Lung microvascular endothelial cell (primary cell): Measurements from ENCODE around the gene RGS7. TPM values are rescaled to one million over a fixed set of nuclear protein-coding genes. Genes with fewer than 3 reads are reported as not detected.
"Not testable (repeated sequence)": the region's sequence is repeated elsewhere in the genome, so short reads cannot be mapped to it uniquely, and the experiment has no call there.

Source experiments
- DNase-seq, 2 donors: peaks; one replicate each; pipeline versions ENCODE4 v3.0.0 to v3.0.0-alpha.2; 2010; ENCODE audit warnings: low read depth in 2 of 2
- total RNA-seq: library from RNA; depleted of rRNA; stranded (reverse); fragments of >200 nt; gene quantifications from 2 replicates; pipeline ENCODE4 v1.2.1, GENCODE V29; 2014

The RGS7 gene
- total RNA-seq, 1 donor from 2014 or later = under 0.01 TPM

DNA sequence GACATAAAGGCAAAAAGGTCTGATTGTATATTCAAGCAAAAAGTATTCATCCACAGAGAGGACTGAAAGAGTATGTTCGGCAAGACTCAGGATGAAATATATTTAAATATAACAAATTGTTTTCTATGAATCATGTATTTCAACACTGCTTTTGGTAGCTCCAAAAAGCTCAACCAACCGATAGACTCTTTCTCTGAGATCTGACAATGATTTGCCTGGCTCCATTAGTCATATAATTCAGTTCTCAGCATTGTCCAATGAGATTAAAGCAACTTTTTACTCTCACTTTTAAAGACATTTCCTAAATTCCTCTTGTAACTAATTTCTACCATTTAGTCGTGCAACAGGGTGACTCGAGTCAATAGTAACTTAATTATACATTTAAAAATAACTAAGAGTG, 426.0 kb downstream of the RGS7 start:
- DNase-seq = no peak

DNA sequence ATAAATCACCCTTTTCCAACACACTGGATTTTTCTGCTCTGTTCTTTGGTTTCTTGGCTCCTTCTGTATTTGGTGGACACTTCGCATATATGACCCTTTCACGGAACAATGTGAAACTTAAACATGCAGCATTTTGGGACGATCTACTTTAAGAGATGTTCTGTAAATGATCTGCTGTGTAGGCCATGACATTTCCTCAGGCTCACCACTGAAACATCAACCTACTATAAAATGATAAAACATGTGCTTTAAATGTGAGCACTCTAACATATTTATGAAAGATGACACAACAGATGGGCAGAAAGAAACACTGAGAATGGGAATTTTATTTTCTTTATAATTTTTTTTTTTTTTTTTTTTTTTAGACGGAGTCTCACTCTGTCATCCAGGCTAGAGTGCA, 428.7 kb downstream of the RGS7 start:
- DNase-seq = no peak

DNA sequence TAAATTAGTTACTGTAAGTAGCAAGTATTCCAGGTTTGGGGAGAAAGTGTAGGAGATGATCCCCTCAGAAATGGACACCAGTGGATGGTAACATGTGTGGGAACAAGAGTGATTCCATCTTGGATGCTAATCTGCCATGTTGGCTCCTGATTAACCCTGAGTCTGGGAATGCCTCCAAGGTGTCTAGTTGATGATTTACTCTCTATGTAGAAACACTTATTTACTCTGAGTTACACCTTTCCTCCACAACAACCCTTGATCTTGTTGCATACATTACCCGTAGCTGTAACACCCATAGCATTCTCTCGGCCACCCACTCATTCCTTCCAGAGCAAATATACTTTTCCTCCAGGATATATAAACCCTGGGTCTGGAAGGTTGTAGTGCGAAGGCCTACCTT, 429.2 kb downstream of the RGS7 start:
- no peak for DNase-seq

DNA sequence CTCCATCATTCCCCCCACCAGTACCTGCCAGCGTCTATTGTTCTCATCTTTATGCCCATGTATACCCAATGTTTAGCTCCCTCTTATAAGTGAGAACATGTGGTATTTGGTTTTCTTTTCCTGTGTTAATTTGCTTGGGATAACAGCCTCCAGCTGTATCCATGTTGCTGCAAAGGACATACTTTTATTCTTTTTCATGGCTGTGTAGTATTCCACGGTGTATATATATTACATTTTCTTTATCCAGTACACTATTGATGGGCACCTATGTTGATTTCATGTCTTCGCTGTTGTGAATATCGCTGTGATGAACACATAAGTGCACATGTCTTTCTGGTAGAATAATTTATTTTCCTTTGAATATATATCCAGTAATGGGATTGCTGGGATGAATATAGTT, 431.7 kb downstream of the RGS7 start:
- no peak for DNase-seq

DNA sequence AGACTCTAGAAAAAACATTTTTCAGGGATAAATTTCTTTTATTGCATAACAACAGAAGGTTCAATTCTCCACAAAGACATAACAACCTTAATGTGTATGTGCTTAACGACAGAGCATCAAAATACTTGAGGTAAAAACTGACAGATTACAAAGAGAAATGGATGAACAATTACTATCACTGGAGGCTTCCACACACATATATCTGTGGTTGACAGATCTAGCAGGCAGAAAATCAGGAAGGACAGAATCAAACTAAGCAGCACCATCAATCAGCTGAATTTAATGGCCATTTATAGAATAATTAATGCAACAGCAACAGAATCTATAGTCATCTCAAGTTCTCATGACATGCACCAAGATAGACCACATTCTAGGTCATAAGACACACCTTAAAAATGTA, 439.0 kb downstream of the RGS7 start:
- DNase-seq = no peak

DNA sequence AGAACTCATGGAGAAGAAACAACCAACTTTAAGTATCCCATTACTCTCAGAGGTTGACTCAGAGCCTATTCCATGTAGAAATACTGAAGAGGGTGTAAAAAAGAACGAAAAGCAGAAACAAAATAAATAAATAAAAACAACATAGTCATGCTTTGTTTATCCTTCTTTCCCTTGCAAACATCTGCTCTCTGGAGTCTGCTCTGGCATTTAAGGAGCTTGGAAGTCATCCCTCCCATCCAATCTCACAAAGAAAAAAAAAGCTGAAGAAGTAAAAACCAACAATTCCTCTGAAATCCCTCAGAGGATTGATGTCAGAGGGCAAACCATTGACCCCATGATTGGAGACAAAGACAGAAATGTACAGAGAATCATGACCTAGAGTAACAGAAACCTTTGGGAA, 442.5 kb downstream of the RGS7 start:
- DNase-seq = no peak

DNA sequence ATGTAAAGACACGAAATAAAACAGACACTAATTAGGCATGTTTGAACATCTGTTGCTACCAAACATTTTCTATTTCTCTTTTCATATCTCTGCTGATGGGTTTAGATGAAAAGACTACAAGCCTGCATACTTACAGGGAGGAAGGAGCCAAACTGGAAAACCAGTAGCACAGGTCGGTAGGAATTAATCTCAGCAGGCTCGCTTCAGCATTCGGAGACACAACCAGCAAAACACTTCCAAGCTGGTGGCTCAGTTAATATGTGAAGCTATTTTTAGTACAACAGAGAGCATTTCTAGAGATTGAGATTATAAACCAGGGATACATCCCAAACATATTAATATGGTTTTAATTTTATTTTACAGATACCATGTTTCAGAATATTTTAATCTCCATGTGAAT, 444.2 kb downstream of the RGS7 start:
- DNase-seq = no peak

DNA sequence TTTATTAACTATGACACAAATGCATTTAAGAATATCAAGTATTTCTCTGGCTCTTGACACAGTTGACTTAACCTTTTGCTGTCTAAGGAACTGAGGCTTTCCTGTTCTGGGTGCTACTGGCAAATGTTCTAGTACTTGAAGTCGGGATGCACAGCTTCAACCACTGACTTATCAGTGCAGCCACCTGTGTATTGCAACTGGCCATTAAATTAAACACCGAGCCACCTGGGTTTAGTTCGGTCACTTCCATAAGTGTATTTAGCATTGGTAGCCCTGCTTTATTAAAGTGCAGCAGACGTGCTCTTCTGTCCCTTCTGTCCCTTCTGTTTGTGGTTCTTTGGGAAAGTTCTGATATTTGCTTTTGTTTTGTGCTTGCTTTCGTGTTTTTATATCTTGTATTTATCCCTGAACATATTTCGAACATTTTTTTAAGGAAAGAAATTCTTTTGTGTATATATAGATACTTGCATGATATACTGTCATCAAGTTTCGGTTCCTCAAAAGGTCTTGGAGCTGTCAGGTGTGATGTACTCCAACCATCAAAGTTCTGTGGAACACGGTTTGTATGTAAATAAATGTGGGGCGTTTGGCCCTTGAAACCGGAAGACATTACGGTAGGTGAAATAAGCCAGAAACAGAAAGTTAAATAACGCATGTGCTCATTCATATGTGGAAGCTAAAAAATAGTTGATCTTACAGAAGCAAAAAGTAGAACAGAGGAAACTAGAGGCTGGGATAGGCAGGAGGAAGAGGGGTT, 447.1 kb downstream of the RGS7 start:
- DNase-seq = no peak

DNA sequence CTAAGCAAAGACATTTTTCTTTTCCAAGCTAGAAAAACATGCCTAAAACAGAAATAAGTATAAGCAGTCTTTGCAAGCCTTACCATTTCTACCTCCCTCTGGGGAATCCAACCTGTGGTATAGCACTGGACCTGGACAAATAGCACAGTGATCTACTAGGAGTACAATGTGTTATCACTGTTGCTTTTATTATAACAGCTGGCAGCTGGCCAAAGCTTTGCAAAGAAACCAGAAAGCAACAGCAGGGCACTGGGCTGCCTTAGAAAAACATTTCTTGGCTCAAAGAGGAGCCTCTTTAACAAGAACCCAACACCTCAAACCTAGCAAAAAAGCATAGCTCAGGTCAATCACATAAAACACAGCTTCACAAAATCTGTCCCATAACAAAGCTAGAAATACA, 450.5 kb downstream of the RGS7 start:
- peak; percentile 20 to 51 for DNase-seq

DNA sequence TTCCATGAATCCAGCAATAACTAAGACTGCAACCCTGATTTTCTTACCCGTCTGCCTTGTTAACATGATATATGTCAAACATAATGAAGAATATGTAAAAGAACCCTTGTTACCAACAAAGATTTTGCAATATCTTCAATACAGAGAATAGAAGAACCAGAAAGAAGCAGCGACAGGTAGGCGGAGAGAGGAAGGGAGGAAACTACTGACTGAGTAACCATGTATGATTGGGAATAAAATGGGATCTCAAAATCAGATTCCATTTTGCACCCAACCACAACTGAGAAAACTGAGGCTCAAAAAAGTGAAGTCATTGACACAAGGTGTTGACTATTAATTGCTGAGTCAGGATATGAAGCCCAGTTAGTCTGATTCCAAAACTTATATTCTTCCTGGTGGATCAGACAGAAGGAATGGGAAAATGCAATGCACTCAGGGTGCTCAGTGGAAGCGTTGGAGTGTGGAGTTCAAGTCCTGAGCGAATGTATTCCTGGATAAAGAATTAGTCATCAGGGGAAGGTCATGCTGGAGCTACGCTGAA, 451.7 kb downstream of the RGS7 start:
- no peak for DNase-seq

DNA sequence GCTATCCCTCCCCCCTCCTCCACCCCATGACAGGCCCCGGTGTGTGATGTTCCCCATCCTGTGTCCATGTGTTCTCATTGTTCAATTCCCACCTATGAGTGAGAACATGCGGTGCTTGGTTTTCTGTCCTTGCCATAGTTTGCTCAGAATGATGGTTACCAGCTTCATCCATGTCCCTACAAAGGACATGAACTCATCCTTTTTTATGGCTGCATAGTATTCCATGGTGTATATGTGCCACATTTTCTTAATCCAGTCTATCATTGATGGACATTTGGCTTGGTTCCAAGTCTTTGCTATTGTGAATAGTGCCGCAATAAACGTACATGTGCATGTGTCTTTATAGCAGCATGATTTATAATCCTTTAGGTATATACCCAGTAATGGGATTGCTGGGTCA, 461.6 kb downstream of the RGS7 start:
- DNase-seq = not testable (repeated sequence)

DNA sequence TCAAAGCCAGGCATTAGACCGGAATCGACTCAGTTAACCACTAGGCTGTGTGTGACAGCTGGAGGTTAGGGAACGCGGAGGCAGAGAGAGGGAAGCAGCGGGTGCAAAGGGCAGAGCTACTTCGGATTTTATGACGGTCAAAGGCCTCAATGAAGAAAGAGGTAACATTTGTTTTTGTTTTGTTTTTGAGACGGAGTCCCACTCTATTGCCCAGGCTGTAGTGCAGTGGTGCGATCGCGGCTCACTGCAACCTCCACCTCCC, 468.3 kb downstream of the RGS7 start:
- DNase-seq = no peak

DNA sequence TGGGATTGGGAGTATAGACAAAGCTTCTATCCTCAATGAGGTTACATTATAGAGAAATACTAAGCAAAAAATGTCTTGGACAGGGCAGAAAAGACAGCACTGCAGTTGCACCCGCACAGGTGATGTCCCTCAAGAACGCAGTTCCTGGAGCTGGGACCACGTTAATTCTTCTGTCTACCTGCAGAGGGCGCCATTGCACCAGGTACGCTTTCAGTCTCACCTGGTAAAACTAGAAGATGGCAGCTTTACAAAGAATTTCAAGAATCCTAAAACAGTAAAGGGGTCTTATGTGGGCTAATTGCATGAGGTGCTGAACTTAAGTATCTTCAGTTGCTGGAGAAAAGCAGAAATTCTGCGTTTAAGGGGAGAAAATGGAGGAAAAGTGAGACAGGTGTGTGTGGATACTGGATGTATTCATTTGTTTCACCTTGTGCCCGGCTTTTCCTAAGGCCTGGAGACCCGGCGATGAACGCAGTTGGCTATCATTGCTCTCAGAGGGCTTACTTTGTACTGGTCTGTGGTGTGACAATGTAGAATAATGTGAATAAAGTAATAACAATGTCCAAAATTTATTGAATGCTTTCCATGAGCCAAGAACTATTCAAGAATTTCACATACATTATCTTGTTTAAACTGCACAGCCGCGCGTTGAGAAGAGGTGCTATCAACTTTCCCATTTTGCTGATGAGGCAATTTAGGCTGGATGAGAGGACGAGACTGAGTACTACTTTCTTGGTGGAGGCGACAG, 468.8 kb downstream of the RGS7 start:
- peak; percentile 29 to 62 for DNase-seq

DNA sequence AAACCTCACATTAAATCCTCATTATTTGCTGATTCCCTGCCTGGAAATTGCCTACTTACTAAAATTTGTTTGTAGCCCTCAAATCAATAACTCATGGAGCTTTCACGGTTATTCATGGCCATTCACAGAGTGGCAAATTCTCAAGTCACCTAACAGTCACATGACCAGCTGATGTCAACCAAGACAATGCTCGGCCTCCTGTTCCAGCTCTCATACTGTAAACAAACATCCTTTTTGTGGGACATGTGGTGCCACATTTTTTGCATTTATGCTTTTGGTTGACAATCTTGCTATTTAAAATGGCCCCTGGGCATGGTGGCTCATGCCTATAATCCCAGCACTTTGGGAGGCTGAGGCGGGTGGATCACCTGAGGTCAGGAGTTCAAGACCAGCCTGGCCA, 473.5 kb downstream of the RGS7 start:
- DNase-seq = no peak

DNA sequence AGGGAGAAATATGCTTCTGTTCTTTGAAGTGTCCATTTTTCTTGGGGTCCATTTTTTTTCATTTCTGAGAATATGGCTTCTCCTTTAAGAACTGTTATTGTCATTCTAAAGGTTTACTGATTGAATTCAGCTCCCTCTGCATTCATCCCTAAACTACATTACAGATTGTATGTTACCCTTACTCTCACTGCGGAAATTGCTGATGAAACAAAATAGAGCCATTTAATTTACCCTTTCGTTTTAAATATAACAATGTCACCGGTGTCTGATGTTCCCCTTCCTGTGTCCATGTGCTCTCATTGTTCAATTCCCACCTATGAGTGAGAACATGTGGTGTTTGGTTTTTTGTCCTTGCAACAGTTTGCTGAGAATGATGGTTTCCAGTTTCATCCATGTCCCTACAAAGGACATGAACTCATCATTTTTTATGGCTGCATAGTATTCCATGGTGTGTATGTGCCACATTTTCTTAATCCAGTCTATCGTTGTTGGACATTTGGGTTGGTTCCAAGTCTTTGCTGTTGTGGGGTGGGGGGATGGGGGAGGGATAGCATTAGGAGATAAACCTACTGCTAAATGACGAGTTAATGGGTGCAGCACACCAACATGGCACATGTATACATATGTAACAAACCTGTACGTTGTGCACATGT, 474.2 kb downstream of the RGS7 start:
- DNase-seq = not testable (repeated sequence)

DNA sequence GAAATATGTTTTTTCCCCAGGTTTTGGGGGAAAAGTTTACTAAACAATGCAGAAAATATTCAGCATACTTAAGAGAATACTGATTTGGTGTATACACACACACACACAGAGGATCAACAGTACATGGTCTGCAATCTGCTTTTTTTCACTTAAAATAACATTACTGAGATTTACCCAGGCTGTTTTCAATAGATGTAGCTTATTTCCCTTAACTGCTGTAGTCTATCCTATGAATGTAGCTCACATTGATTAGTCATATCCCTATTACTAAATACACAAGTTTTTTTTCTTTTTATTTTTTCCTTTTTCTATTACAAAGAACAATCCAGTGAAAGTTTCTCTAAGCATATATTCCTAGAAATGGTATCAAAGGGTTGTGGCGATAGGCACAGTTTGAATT, 478.4 kb downstream of the RGS7 start:
- DNase-seq = peak; percentile 56 to 69

DNA sequence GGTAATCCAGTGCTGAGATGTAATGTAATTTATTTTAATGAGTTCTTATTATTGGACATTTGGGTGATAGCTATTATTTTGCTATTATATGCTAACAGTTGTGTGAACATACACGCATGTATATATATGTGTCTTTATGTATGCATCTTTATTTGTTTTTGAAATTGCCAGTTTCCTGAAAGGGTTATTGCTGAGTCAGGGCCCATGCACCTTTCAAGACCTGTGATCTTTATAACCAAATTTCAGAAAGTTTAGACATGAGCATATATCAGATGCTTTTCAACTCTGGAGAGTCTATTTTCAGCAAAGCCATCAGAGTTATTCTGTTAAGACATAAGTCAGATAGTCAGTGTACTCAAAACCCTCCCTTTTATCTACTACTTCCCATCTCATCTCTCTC, 479.4 kb downstream of the RGS7 start:
- no peak for DNase-seq

DNA sequence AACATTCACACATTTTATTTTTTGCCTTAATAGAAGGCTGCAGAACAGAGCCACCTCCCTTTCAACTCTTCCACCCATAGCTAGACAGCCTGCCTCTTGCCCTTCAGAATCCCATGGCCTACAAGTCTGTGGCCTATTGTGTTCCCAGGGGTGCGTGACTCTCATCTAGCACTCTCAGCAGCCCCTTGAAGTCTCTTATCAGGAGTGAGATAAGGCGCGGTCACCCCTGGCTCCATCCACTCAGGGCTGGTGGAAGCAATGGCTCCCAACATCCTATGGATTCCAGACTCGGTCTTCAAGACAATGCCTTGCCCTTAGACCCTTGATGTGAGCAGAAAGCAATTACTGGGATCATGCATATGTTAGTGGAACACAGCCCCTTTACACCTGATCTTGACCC, 480.9 kb downstream of the RGS7 start:
- DNase-seq = no peak

DNA sequence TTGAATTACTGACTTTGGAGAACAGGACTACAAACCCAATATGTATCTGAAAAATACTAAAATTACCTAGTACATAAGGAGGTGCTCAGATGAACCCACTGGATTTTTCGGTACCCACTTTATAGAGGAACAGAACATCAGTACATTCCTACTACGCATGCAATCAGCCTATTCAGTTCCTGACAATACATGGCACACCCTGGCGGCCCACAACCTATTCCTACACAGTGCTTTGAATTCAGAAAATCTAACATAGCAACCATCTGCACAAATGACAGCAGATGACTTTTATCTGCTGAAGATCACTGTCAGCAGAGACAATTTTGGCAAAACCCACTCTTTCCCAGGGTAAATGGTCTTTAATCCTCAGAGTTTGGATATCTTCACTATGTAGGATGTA, 487.9 kb downstream of the RGS7 start:
- DNase-seq = no peak

DNA sequence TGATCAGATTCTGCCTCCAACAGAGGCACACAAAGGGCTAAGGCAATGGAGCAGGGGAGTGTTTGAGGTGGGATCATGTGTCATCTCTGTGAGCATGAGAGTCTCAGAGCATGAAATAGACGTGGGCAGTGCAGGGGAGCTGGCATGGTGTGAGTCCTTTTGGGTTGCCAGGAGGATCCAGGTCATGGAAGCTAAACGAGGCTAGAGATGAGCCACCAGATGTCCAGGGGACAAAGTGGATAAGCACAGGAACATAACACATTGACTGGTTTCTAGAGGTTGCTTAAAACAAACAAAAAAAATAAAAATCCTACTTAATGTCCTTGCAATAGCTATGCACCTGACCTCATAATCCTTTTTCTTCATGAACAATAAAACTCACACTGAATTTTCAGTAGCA, 490.3 kb downstream of the RGS7 start:
- no peak for DNase-seq

DNA sequence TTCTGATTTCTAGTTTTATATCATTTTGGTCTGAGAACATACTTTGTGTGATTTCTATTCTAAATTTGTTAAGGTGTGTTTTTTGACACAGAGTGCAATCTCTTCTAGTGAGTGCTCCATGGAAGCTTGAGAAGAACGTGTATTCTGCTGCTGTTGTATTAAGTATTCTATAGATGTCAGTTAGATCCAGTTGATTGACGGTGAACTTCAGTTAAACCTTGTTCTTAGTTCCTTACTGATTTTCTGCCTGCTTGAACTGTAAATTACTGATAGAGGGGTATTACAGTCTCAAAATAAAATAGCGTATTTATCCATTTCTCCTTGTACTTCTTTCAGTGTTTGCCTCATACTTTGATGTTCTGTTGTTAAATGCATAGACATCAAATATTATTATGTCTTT, 497.0 kb downstream of the RGS7 start:
- no peak for DNase-seq

DNA sequence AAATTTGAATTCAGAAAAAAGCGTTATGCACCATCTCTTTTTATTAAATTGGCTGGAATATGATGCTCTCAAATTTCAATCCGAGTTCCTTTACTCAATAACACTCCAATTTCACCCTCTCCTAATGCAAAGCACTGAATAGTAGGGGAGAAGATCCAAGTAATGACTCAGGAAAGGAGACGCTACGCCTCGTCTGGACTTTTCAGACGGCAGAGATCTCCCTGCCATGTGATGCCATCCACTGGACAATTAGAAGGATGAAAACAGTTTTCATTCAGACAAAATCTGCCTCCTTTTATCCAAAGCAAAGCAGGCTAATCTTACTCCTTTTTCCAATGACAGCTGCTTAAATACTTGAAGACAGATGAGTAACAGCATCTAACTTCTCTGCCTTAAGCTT, 502.6 kb downstream of the RGS7 start:
- DNase-seq = peak in 1 of 2 donors; percentile 35

DNA sequence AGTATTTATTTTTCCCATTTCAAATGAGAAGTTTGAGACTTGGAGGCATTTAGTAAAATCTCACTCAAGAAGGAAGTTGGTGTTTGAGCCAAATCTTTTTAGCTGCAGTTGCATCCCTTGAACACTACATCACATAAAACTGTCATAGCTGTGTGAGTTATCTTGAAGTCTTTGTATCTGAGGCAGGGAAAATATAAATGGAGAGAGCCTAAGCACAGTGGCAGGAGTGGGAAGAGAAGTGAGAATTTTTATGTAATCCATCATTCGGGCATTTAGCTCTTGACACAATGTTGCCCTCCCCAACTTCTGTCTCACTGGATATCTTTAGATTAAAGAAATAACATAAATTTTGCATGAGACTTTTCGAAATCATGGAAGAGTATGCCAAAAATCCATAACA, 509.7 kb downstream of the RGS7 start:
- no peak for DNase-seq
